Measurements from ENCODE around the gene NLRP6. TPM values are rescaled to one million over a fixed set of nuclear protein-coding genes. Genes with fewer than 3 reads are reported as not detected.
"Not testable (repeated sequence)": the region's sequence is repeated elsewhere in the genome, so short reads cannot be mapped to it uniquely, and the experiment has no call there.

The NLRP6 gene
- total RNA-seq, 1 experiment from 2014 or later = not detected

DNA sequence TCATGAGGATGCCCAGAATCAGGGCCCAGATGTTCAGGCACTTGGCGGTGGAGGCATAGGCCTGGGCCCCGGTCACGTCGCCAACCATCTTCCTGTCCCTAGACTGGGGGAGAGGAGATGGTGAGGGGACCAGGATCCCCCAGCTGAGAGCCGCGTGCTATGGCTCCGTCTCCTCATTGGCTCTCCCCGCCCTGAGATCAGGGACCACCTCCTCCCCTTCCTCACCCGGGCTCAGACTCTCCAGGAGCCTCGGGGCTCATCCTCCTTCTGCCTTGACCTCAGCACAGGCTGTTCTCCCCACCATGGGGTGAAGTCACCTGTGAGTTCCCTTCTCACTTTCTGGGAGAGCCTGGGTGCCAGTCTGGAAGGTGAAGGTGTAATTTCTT lies 41.7 kb downstream of the NLRP6 start:
- DNase-seq (ENCODE audit: low read depth) = not testable (repeated sequence)

DNA sequence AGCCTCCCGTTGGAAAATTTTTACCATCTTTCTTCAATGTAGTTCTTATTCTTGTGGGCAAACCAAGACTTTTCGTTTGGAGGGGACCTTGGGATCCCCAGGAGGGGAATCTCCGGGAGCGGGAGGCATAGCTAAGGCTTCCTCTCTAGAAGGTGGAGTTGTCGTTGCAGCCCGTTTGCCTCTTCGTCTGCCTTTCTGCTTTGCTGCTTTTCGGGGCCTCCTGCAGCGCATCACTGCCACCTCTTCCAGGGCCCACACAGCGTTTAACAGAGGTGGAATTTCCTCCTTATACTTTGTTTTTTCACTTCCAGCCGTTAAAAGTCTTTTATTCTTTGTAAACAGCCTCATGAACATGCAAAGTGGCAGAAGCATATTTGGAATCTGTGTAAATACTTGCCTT lies 45.9 kb downstream of the NLRP6 start:
- DNase-seq (ENCODE audit: low read depth) = no peak

DNA sequence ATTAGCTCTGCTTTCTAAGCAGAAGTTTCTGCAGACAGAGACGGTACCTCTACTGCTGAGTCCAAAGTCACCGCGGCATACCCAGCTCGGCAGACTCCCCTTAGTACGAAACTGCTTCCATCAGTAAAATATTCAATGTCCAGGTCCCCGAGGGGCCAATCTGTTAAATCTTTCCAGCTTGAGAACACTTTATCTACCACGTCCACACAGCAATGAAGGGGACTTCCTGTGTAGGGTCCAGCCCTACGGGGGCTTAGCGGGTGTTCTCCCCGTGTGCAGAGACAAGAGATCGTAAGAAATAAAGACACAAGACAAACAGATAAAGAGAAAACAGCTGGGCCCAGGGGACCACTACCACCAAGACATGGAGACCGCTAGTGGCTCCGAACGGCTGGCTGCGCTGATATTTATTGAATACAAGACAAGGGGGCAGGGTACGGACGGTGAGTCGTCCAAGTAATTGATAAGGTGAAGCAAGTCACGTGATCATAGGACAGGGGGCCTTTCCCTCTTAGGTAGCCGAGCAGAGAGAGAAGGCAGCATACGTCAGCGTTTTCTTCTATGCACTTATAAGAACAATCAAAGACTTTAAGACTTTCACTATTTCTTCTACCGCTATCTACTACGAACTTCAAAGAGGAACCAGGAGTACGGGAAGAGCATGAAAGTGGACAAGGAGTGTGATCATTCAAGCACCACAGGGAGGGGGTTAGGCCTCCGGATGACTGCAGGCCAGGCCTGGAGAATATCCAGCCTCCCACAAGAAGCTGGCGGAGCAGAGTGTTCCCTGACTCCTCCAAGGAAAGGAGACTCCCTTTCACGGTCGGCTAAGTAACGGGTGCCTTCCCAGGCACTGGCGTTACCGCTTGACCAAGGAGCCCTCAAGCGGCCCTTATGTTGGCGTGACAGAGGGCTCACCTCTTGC lies 46.6 kb downstream of the NLRP6 start:
- not testable (repeated sequence) for DNase-seq (ENCODE audit: low read depth)

DNA sequence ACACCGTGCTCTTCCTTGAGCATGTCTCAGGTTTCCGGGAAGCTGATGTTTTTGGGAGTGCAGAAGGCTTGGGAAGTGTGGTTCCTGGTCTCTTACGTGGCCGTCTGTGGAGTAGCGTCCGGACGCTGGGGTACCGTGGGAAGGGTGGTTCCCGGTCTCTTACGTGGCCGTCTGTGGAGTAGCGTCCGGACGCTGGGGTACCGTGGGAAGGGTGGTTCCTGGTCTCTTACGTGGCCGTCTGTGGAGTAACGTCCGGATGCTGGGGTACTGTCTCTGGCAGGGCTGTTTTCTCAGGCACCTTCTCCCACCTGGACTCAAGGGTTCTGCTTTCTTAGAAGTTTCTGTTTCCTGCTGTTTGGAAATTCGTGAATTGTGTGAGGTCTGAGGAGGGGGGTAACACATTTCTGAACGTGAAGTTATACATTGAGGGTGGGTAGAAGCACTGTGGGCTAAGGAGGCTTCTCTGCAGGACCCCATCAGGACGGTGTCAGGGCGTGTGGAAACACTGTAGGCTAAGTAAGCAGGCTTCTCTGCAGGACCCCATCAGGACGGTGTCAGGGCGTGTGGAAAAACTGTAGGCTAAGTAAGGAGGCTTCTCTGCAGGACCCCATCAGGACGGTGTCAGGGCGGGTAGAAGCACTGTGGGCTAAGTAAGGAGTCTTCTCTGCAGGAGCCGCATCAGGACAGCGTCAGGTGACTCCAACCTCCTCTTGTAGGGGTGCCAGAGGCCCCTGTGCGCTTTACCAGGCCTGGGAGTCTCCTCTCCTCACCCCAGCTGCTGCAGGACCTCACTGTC lies 47.8 kb downstream of the NLRP6 start:
- no peak for DNase-seq (ENCODE audit: low read depth)

DNA sequence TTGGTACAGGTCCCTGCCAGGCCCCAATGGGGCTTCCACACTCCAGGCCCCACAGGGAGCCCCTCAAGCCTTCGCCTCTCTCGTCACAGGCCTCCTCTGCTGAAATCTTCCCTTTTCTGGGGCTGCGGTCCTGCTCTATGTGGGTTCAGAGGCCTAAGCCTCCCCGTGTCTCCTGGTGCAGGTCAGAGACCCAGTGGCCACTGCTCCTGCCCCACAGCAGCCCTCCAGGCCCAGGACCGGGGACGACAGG lies 48.3 kb downstream of the NLRP6 start:
- DNase-seq (ENCODE audit: low read depth) = no peak

DNA sequence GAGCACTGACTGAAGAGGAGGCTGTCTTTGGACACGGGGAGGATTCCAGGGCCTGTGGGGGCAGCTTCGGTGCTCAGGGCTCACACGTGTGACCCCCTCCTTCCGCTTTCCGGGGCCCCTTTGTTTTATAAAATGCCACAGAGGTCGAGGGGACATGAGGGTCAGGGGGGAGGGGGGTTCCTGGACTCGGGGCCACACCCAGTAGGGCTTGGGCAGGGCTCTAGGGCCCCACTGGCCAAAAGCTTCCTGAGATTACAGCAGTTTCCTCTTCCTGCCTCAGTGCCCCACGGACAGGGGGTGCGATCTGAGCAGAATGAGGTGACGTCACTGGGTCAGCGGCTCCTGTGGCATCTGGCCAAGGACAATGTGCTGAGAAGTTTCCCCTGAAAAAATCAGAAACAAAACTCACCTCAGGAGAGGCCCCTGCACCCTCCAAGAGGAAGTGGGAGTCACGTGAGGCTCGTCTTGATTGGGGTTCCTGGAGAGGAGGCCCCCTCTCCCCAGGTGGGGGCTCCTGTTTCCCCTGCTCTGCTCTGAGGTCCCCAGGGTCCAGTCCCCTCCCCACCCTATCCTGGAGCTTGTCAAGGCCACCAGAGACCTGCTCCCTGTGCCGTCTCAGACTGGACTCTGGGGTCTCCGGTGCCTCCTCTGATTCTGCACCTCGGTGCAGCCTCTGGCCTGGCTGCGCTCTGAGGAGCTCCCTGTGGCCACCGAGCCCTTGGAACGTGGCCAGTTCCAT lies 48.8 kb downstream of the NLRP6 start:
- DNase-seq (ENCODE audit: low read depth) = no peak

DNA sequence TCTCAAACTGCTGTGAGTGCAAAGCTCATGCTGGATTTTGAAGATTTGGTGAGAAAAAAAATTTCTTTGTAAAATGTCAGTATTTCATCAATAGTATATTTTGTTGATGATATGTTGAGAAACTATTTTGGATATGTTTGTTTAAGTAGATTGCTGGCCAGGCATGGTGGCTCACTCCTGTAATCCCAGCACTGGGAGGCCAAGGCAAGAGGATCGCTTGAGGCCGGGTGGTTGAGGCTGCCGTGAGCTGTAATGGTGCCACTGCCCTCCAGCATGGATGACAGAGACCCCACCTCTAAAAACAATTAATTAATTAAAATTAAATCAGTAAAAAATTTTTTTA lies 49.3 kb downstream of the NLRP6 start:
- DNase-seq (ENCODE audit: low read depth) = no peak

DNA sequence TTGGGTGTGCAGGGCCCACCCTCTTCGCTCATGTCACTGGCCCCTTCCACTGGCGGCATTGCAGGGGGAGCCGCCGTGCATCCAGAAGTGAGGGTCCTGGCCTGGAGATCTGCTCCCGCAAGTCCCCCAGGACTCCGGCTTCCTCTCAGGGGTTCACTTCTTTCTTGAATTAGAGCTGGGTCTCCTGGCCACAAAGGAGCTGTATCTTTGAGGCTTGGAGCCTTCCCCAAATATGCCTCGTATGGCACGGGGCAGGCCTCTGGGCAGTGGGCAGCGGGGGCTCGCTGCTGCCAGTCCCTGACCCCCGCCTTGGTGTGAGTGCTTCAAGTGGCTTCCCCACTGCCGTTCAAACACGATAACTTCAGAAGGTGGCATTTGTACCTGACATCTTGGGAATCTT lies 49.8 kb downstream of the NLRP6 start:
- no peak for DNase-seq (ENCODE audit: low read depth)

DNA sequence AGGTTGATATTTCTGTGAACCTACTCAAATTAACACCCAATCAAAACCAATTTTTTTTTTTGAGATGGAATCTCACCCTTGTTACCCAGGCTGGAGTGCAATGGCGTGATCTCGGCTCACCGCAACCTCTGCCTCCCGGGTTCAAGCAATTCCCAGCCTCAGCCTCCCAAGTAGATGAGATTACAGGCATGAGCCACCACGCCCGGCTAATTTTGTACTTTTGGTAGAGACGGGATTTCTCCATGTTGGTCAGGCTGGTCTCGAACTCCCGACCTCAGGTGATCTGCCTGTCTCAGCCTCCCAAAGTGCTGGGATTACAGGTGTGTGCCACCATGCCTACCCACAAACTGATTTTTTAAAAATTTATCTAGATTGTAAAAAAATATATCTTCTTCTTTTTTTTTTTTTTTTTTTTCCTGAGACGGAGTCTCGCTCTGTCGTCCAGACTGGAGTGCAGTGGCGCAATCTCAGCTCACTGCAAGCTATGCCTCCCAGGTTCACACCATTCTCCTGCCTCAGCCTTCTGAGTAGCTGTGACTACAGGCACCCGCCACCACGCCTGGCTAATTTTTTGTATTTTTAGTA lies 50.4 kb downstream of the NLRP6 start:
- not testable (repeated sequence) for DNase-seq (ENCODE audit: low read depth)

DNA sequence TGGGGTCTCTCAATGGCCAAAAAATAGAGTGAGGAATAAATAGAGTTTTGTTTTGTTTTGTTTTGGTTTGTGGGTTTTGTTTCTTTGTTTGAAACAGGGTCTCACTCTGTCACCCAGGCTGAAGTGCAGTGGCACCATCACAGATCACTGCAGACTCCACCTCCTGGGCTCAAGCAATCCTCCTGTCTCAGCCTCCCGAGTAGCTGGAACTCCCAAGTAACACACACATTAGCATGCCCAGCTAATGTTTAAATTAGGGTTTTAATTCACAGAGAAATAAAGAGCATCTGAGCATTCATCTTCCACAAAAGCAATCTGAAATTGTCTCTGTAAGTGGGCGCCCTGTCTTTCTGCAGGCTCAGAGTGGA lies 51.7 kb downstream of the NLRP6 start:
- DNase-seq (ENCODE audit: low read depth) = no peak

DNA sequence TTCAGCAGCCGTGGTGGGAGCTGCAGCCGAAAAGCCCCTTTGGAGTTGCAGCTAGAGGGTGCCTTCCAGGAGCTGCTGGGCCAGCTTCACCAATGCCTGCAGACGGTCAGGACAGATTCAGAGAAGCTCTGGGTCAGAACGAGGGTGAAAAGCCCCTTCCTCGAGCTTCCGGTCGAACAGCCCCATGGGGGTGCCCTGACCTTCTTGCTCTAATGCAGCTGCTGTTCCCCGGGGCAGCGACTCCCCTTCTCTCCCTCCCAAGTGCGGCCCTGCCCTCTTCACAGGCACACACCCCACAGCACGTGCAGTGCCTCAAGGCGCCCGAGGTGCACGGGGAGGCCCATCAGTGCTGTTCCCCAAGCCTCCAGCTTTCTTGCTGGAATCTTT lies 52.1 kb downstream of the NLRP6 start:
- no peak for DNase-seq (ENCODE audit: low read depth)

DNA sequence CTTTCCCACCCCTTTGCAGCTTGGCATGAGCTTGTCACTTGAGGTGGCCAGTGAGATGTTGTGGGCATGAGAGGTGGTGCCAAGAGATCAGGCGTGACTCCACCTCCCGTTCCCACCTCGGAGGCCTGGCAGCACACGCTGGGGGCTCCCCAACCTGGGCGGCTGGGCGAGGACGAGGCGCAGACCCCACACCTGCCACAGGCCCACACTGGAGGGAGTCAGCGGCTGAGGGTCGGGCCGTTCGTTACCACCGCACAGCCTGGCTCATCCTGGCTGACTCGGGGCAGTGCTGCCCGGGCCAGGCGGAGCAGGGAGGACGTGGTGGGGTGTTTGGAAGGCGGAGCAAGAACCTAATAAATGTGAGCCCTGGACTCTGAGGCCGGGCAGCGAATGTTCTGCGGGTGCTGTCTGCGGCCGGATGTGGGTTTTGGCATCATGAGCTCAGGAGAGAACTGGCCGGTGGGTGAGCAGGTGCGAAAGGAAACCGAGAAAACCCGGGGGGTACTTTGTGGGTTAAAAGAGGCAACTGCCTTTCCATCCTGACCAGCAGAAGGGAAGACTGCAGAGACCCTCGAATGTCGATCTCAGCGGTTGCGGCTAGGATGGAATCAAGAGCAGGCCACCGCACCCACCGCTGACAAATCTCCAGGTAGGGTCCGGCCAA lies 52.6 kb downstream of the NLRP6 start:
- DNase-seq (ENCODE audit: low read depth) = no peak

DNA sequence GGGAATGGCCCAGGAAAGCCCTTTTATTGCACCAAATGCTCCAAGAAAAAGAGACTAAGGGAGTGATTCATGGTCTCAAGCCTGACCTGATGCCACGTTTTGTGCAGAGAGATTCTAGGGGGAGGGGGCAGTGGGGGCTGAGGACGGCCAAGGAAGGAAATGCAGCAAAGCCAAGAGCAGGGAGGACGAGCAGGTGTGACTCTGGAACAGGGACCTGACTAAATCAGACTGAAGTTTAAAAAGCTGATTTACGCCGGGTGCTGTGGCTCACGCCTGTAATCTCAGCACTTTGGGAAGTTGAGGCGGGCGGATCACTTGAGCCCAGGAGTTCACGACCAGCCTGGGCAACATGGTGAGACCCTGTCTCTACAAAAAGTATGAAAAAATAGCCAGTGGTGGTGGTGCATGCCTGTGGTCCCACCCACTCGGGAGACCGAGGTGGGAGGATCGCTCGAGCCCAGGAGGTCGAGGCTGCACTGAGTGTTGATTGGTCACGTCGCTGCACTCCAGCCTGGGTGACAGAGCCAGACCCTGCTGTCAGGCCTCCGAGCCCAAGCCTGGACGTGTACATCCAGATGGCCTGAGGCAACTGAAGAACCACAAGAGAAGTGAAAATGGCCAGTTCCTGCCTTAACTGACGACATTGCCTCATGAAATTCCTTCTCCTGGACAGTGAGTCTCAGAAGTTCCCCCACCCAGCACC lies 53.3 kb downstream of the NLRP6 start:
- no peak for DNase-seq (ENCODE audit: low read depth)

DNA sequence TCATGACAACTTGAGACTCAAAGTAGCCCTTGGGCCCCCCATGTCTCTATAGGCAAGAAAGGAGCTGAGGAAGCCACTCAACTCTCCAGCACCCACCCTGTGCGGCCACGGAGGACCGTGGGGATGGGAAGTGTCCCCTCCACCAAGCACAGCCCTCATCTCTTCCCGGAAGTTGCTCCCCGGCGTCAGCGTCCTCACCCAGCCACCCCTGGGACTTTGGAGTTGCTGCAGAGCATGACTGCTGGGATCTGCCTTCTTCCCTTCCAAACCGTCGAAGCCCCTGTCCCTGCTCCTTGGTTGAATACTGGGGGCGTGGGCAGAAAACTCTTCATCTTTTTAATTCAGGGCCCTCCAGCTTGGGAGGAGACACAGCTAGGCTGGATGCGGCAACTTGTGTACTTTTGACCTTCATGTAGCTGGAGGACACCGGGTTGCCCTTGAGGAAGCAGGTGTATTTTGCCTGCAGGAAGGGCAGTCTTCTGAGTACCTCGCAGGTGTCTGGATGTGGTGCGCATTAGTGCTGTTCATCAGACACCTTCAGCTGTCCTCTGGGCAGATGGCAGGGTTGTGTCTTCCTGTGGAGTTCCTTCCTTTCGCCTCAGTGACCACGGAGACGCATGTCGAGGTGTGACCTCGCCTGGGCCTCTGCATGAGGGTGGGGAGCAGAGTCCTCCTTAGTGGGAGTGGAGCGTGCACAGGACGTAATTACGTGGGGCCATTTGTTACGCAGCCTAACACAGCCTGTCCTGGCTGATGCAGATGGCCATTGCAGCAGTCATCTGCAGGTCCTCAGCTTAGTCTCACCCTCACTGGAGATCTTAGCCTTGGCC lies 54.7 kb downstream of the NLRP6 start:
- DNase-seq (ENCODE audit: low read depth) = no peak

DNA sequence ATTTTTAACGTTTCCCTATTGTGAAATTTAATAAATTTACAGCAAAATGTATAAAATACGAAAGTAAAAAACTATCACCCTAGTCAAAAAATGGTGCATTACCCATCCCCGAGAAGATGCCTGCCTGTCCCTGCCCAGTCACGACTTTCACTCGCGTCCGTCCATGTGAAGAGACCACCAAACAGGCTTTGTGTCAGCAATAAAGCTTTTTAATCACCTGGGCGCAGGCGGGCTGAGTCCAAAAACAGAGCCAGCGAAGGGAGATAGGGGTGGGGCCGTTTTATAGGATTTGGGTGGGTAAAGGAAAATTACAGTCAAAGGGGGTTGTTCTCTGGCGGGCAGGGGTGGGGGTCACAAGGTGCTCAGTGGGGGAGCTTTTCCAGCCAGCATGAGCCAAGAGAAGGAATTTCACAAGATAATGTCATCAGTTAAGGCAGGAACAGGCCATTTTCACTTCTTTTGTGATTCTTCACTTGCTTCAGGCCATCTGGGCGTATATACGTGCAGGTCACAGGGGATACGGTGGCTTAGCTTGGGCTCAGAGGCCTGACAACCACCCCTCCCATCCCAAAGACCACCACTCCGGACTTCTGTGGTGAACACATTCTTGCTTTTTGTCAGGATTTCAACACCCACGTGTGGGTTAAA lies 55.5 kb downstream of the NLRP6 start:
- DNase-seq (ENCODE audit: low read depth) = not testable (repeated sequence)

DNA sequence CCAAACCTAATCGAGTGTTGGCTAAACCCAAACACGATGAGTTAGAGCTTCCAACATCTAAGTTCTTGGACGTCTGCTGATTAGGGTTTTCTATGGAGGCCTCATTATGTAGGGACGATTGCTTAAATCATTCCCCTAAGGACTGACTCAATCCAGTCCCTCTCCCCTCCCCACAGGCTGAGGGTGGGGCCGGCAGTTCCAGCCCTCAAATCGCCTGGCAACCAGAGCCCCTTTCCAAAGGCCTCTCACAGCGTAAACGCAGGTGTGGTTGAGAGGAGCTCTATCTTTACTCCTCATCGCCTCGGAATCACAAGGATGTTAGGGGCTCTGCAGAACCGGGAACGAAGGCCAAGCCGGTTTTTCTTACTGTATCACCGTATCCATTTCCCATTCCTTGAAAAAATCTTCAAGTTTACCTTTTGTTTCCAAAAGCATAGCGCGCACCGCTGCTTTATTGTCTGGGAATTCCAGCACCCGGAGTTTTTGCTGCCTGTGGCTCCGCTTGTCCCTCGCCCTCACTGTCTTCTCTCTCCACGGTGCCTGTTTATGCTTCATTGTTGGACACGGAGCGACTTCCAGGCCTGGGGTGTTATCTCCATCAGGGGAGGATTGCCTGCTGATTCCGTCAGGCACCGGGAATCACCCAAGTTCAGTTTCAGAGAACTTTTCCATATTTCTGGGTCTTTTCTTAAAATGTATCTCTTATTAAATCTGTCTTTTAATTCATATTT lies 56.2 kb downstream of the NLRP6 start:
- no peak for DNase-seq (ENCODE audit: low read depth)
